GM12801 (cell line): ENCODE results near the gene ACSF2.

Source experiments
- TF ChIP-seq, protein P1 (sequence below): IDR thresholded peaks from one replicate; pipeline ENCODE4 v1.5.1; 2011; ENCODE audit warnings: control low read depth; ENCODE audit not compliant: insufficient read length; ENCODE audit errors: extremely low read depth

ACSF2 gene

DNA sequence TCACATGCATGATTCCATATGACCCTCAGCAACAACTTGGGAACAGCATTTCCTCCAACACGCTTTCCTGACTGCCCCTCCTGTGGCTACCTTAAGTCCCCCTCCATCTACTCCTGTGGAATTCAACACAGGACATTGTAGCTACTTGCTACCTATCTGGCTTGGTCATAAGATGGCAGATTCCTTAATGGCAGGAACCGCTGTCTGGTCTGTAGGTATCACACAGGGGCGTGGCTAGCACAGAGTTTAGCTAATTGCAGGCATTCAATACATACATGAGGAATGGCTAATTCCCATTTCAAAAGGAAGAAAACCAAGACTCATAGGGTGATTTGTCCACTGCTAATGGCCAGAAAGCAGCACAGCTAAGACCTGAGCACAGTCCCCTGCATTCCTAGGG lies 37.3 kb upstream of the ACSF2 start:
- TF ChIP-seq, protein P1, sequence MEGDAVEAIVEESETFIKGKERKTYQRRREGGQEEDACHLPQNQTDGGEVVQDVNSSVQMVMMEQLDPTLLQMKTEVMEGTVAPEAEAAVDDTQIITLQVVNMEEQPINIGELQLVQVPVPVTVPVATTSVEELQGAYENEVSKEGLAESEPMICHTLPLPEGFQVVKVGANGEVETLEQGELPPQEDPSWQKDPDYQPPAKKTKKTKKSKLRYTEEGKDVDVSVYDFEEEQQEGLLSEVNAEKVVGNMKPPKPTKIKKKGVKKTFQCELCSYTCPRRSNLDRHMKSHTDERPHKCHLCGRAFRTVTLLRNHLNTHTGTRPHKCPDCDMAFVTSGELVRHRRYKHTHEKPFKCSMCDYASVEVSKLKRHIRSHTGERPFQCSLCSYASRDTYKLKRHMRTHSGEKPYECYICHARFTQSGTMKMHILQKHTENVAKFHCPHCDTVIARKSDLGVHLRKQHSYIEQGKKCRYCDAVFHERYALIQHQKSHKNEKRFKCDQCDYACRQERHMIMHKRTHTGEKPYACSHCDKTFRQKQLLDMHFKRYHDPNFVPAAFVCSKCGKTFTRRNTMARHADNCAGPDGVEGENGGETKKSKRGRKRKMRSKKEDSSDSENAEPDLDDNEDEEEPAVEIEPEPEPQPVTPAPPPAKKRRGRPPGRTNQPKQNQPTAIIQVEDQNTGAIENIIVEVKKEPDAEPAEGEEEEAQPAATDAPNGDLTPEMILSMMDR = no peak

DNA sequence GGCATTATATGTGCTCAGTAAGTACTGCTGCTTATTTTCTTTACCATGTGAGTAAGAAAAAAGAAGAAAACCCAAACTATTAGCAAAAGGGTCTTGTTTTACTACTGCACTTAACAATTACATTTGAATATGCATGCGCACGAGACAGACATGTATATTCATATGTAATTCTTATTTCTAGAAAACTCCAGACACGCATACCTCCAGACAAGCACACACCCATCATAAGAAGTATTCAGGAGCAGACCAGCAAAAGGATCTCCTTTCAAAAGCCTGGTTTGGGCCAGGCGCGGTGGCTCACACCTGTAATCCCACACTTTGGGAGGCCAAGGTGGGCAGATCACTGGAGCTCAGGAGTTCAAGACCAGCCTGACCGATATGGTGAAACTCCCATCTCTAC lies 36.5 kb upstream of the ACSF2 start:
- TF ChIP-seq, protein P1 = no peak

DNA sequence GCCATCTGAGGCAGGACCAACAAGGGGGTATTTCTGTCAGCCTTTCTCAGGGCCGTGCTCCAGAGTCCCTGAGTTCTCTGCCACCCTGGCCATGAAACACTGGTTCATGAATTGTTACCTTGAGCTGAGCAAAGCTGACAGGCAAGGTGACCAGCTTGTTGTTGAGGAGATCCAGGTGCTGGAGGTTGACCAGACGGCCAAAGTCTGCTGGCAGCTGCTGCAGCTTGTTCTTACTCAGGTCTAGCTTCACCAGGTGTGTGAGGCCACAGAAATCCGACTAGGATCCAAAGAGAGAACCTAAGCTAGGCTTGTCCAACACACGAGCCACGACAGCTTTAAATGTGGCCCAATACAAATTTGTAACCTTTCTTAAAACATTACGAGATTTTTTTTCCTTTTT lies 33.4 kb upstream of the ACSF2 start:
- TF ChIP-seq, protein P1 = no peak

DNA sequence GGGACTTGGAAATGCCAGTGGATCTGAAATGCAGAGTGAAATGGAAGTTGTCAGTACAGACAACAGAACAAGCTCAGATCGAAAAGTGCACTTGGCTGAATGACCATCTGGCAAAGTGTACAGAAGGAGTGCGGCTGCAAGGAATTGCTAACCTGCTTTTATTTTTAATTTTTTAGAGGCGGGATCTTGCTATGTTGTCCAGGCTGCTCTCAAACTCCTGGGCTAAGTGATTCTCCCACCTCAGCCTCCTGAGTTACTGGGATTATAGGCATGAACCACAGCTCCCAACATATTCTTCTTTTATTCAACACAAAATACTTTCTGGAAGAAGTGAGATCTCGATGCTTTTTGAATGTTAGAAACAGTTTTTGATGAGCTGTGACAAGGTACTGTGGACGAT lies 32.3 kb upstream of the ACSF2 start:
- TF ChIP-seq, protein P1 = no peak

DNA sequence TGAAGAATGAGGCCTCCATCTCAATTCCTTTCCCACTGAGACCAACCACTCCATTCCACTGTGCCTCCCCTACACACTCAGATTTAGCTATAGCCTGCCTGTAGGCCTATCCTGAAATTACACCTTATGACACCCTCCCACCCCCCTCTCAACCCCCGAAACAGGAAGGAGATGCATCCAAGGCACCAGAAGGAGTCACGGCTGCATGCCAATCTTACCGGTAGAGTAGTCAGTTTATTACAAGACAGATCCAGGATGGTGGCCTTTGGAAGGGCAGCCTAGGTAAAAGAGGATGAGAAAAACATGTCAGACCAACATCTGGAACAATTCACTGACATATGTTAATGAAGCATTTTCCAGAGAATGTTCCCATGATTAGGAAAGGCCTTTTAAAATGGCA lies 31.3 kb upstream of the ACSF2 start:
- TF ChIP-seq, protein P1 = no peak

DNA sequence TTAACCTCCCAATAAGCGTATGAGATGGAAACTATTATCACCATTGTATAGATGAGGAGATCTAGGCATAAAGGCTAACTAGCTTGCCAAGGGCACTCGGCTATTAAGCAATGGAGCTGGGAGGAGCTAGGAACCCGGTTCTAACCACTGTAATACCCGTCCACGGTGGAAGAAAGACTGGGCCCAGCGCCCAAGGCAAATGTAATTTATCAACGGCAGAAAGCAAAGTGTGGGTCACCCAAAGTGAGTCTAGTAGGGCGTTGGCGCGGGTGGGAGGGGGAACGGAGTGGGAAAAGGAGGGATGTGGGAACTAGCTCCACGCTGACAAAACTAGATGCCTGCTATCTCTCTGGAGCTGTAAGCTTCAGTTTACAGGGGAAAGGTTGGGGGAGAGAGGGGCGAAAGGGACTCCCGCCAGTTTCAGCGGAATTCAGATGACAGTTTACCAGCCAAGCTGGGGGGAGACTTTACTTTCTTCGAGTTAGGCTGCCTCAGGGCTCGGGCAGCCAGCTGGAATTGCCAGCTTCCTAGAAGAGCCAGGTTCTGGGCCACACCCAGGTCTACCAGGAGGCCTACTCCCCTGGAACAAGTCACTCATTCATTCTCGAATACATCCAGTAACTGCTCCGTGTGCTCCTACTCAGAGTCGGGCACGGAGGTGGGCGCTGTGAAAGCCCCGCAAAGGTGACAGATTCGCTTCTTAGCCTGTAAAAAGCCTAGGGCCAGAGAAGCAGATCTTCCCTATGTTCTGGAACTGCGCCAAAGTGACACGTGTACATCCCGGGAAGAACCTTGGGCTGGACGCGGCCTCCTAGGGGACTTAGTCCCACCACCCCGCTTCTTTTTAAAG lies 29.5 kb upstream of the ACSF2 start:
- TF ChIP-seq, protein P1 = no peak

DNA sequence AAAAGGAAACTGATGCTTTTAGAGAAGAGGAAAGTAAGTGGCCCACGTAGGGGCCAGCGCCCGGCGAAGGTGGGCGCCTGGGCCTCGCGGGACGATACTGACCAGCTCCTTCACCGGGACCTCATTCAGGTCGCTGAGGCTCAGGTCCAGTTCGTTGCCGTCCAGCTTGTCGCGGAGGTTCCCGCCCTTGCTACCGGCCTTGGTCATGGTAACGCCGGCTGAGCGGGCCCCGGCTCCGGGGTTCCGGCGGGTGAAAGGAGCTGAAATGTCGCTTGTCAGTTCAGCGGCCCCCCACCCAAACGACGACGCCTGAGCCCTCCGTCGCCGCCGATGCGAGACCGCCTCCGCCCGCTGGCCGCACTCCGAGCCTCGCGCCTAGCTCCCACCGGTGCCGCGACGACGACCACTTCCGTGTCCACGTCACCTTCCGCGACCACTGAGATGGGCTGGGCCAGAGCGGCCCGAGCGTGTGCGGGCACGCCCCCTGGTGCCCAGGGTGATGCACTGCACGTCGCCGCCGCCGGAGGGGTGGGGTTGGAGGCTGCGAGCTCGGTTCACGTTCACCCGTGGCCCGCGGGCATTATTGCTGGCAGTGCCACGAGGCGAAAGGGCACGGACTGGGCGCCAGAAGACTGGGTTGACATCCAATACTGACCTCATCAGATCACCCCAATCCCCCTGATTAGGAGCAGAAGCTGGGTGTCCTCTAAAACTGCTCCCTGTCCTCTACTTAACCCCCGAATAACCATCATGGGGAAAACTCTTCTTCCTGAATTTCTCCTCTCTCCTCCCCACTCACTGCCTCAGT lies 28.7 kb upstream of the ACSF2 start, which contains the start of gene LRRC59:
Gene LRRC59, minus strand, starts transcription at position 413 of the 808 bp plus-strand sequence. Its CDS starts 206 bp downstream, at position 207.
- TF ChIP-seq, protein P1 = no peak
